Transverse colon (tissue), 4 donors: ENCODE data around the gene ACTG1. TPM values are rescaled to one million over a fixed set of nuclear protein-coding genes. Genes with fewer than 3 reads are reported as not detected.

Experiments used
- DNase-seq: peaks from one replicate; pipeline ENCODE4 v3.0.0-alpha.2; 2019
- H3K27ac ChIP-seq, 4 donors: fragments of 200-600 bp; sonication (generic); 2 replicates each; pipeline ENCODE4 v1.5.1; 2016 to 2018; ENCODE audit warnings: inconsistent platforms in 4 of 4
- H3K27me3 ChIP-seq: fragments of 200-600 bp; sonication (generic); 2 replicates; pipeline ENCODE4 v1.5.1; 2017; ENCODE audit warnings: inconsistent platforms
- H3K36me3 ChIP-seq, 4 donors: fragments of 200-600 bp; sonication (generic); 2 replicates each; pipeline ENCODE4 v1.5.1; 2017 to 2019; ENCODE audit warnings: inconsistent platforms in 4 of 4
- H3K4me1 ChIP-seq, 4 donors: fragments of 200-600 bp; sonication (generic); 2 replicates each; pipeline ENCODE4 v1.5.1; 2017 to 2020; ENCODE audit warnings: inconsistent platforms in 4 of 4
- H3K4me3 ChIP-seq, 4 donors: fragments of 200-600 bp; sonication (generic); 1 replicate in 1 of 4; 2 replicates in 3 of 4; pipeline versions ENCODE4 v1.5.1 to v1.6.1; 2017 to 2019; ENCODE audit warnings: inconsistent platforms in 4 of 4
- H3K9me3 ChIP-seq, 2 donors: fragments of 200-600 bp; sonication (generic); 2 replicates each; pipeline ENCODE4 v1.5.1; 2017 to 2019; ENCODE audit warnings: inconsistent platforms in 2 of 2
- EP300 ChIP-seq: sonication (generic); formaldehyde crosslinking; IDR thresholded peaks from one replicate; pipeline ENCODE4 v1.6.1; 2017; ENCODE audit warnings: antibody characterized with exemption, low read depth
- POLR2A ChIP-seq: fragments of 450-650 bp; IDR thresholded peaks from one replicate; pipeline ENCODE4 v1.6.1; 2016; ENCODE audit warnings: antibody characterized with exemption, mild to moderate bottlenecking, moderate library complexity
- POLR2AphosphoS5 ChIP-seq, 3 donors: sonication (generic); formaldehyde crosslinking; IDR thresholded peaks; one replicate each; pipeline ENCODE4 v1.6.1; 2016; ENCODE audit warnings: antibody characterized with exemption in 3 of 3
- WGBS, 2 donors: methylation state at CpG; one replicate each; pipeline ENCODE4 v1.1.5; 2018; ENCODE audit warnings: low coverage in 1 of 2; 5-methylcytosine and 5-hydroxymethylcytosine counted together
- in situ Hi-C, 4 donors: fragments of 200-750 bp; cut with MboI; loops; one replicate each; pipeline versions ENCODE4 v1.15.0 to v1.15.1; 2017; ENCODE audit warnings: low sequenced_read_pairs in 3 of 4, low pct_ligation_motif_present in 1 of 4, low pct_unique_long_range_greater_than_20kb in 1 of 4
- intact Hi-C: fragments of 100-400 bp; cut with DNase I; formaldehyde crosslinking; loops from one replicate; pipeline ENCODE4 v1.15.1; 2023; ENCODE audit warnings: low total_unique reads
- total RNA-seq, 4 donors: library from RNA; depleted of rRNA; stranded (reverse); fragments of >200 nt; gene quantifications; one replicate each; pipeline ENCODE4 v1.1.0, GENCODE V29; 2016
- TF ChIP-seq, protein P1 (sequence below), 5 experiments: fragments of 200-600 bp in 3 of 5; fragments of 450-650 bp in 2 of 5; sonication (generic) in 3 of 5; IDR thresholded peaks; 1 replicate in 2 of 5; 2 replicates in 3 of 5; pipeline ENCODE4 v1.5.1; 2016 to 2017; ENCODE audit warnings: antibody characterized with exemption in 5 of 5, inconsistent platforms in 3 of 5, mild to moderate bottlenecking in 2 of 5, moderate library complexity in 1 of 5

ACTG1 gene
- total RNA-seq, 4 donors from 2014 or later, result 2,099 to 4,882 (median 4,009) TPM

DNA sequence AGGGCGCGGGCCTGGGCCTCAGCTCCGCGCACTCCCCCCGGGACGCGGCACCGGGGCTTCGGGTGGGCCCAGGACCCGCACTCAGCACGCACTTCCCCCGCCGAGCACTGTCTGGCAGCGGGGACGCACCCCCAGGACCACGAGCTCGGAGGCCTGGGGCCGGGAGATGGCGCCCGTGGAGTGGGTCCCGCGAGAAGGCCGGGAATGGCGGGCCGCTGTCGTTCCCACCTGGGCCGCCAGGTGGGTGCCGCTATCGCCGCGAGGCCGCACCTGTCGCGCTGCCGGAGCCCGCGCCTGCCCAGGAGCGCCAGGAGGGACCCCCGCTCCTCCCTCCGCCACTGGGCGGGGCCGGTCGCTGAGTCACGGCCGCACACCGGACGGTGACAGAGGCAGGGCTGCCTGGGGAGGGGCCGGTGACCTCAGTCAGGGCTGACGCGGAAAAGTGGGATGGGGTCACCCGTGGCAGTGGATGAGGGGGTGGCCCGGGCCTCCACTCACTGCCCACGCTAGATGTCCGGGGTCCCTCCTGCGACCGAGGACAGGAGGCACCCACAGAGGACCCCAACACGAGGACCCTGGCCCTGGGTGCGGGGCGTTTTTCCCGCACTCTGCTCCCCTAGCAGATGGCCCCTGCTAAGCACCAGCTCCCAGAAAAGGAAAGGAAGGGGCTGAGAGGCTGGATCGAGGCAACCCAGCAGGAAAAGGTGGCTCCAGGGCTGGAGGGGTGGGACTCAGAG lies 6.9 kb upstream of the ACTG1 start:
- in situ Hi-C loops (no loop called here), intact Hi-C loops (no loop called here)
- H3K9me3 ChIP-seq, result no peaks in the 10 kb centered on the region
- peak overlapping the region; percentile 99 to 100 (median 100) for H3K27ac ChIP-seq
- DNase-seq, result peak; percentile 87
- H3K36me3 ChIP-seq, result no peaks in the 10 kb centered on the region
- H3K27me3 ChIP-seq, result peaks cover 19% of the 10 kb centered on the region
- H3K4me1 ChIP-seq, result peaks cover 43 to 57% (median 47%) of the 10 kb centered on the region in 4 donors
- 7% methylated on average over 26 of the region's 61 CpGs; no CpG with 5 or more reads in 1 of the 2 donors for WGBS, 2 donors
- no peak for TF ChIP-seq EP300
- TF ChIP-seq POLR2A, result peak; percentile 21
- TF ChIP-seq POLR2AphosphoS5 (IDR thresholded peaks at IDR 0.05), result peak in 2 of 3 donors; percentile 34 to 54
- TF ChIP-seq, protein P1, sequence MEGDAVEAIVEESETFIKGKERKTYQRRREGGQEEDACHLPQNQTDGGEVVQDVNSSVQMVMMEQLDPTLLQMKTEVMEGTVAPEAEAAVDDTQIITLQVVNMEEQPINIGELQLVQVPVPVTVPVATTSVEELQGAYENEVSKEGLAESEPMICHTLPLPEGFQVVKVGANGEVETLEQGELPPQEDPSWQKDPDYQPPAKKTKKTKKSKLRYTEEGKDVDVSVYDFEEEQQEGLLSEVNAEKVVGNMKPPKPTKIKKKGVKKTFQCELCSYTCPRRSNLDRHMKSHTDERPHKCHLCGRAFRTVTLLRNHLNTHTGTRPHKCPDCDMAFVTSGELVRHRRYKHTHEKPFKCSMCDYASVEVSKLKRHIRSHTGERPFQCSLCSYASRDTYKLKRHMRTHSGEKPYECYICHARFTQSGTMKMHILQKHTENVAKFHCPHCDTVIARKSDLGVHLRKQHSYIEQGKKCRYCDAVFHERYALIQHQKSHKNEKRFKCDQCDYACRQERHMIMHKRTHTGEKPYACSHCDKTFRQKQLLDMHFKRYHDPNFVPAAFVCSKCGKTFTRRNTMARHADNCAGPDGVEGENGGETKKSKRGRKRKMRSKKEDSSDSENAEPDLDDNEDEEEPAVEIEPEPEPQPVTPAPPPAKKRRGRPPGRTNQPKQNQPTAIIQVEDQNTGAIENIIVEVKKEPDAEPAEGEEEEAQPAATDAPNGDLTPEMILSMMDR (IDR thresholded peaks at IDR 0.05), result peak; percentile 60 to 95 (median 69)
- H3K4me3 ChIP-seq, result peak overlapping the region; percentile 41 to 60 (median 50)

DNA sequence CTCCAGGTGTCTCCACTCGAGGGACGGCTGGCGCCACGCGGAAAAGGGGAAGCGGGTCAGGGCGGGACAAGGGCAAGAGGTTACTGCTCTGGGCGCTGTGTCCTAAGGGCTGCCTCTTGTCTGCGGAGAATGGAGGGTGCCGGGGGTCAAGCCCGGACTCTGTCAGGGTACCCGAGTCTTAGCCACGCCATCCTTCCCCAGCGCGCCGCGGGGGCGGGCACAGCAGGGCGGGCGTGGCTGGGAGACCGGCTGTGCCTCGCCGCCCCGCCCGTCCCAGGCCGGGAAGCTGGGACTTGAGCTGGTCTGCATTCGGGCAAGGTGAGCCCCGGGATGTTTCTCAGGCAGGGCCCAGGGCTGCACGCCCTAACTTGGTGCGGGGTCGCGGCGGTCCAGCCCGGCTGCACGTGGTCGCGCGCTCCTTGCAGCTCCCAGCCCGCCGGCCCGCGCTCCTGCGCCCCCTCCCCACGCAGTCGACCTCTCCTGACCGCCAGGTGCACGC lies 6.2 kb upstream of the ACTG1 start:
- WGBS, 2 donors, result 3% methylated on average over 8 of the region's 47 CpGs; no CpG with 5 or more reads in 1 of the 2 donors
- peaks cover 13% of the 10 kb centered on the region for H3K27me3 ChIP-seq

DNA sequence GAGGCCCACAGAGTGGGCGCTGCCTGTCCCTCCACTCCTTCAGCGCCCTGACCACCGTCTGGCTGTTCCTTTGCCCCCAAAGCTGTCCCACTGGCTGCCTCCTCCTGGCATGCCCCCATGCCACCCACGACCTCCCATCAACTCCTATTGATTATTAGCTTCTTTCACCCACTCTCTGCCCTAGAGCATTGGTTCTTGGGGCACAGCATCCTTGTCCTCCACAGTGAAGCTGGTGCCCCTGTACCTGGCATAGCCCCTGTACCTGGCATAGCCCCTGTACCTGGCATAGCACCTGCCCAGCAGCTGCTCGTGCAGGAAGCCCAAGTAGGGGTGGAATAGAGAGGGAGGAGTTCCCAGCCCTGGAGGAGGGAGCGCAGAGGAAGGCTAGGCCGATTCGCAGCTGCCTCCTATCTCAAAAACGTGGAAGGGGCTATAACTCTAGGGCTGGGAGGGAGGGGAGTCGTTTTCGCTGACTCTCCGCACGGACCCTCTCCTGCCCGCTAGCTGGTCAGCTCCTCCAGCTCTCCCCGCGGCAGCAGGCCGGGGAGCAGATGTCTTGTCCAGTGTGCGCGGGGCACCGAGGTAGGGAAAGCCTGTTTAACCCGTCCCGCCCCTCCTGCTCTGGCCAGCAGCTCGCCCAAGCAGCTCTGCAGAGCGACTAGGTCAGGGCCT lies 5.7 kb upstream of the ACTG1 start:
- Histone ChIP-seq H3K27me3 (peaks cover 7% of the 10 kb centered on the region), H3K9me3 (no peaks in the 10 kb centered on the region), H3K4me3 (peak overlapping the region in 3 of 4 donors; percentile 46 to 60 (median 55)), H3K27ac (peak overlapping the region; percentile 99 to 100 (median 100)), H3K4me1 (peaks cover 43 to 53% (median 48%) of the 10 kb centered on the region in 4 donors), H3K36me3 (no peaks in the 10 kb centered on the region)
- in situ Hi-C loops, result no loop called here
- intact Hi-C loops, result no loop called here
- TF ChIP-seq EP300, result no peak
- TF ChIP-seq POLR2AphosphoS5 (IDR thresholded peaks at IDR 0.05), result no peak
- TF ChIP-seq, protein P1 (IDR thresholded peaks at IDR 0.05), result no peak
- TF ChIP-seq POLR2A, result no peak
- WGBS, 2 donors, result 17% methylated on average over 24 of the region's 24 CpGs; no CpG with 5 or more reads in 1 of the 2 donors
- peak; percentile 33 for DNase-seq

More for the DNA sequence above, 6.2 kb upstream of the ACTG1 start:
- Histone ChIP-seq H3K4me3 (peak overlapping the region; percentile 41 to 60 (median 50)), H3K27ac (peak overlapping the region; percentile 99 to 100 (median 100)), H3K9me3 (no peaks in the 10 kb centered on the region), H3K36me3 (no peaks in the 10 kb centered on the region), H3K4me1 (peaks cover 43 to 56% (median 50%) of the 10 kb centered on the region in 4 donors)
- intact Hi-C loops, result no loop called here
- in situ Hi-C loops, result no loop called here
- no peak for TF ChIP-seq EP300
- peak; percentile 24 to 63 (median 60) for TF ChIP-seq POLR2AphosphoS5 (IDR thresholded peaks at IDR 0.05)
- TF ChIP-seq POLR2A, result peak; percentile 58
- peak; percentile 78 for DNase-seq

DNA sequence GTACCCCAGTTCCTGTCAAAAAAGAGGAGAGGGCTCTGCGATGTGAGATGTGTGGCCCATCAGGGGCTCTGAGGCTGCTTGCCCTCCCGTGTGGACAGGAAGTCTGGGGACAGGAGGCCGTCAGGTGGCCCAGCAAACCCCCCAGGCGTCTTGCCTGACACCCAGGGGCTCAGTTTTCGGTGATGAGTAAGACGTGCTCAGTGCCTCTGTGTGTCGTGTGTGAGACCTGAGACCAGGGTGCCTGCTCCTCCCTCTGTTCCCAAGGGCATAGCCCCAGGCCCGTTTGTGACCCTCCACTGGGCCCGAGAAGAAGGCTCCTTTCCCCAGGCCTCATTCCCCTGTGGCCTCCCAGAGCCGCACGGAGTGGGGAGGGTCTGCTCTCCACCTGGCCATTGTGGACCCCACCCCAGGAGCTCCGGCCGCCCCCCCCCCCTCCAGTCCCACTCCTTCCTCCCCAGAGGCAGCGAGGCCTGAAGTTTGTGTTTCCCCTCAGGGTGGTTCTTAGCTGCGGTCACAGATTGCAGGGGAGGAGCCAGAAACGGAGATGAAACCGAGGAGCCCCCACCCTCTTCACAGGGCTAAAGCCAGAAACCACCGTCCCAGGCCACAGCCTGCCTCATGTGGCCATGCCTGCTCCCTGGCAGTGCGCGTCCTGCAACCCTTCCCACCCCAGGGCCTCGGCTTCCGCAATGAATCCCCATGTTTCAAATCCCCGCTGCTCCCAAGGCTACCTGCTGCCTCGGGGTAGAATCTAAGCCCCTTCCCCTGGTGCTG lies 4.9 kb upstream of the ACTG1 start:
- no peaks in the 10 kb centered on the region for H3K36me3 ChIP-seq

More for the DNA sequence above, 4.9 kb upstream of the ACTG1 start:
- Histone ChIP-seq H3K4me1 (peaks cover 43 to 53% (median 48%) of the 10 kb centered on the region in 4 donors), H3K4me3 (peak overlapping the region in 2 of 4 donors; percentile 82 to 87), H3K27ac (peak overlapping the region; percentile 99 to 100 (median 100)), H3K27me3 (peaks cover 1% of the 10 kb centered on the region), H3K9me3 (no peaks in the 10 kb centered on the region)
- peak; percentile 67 for DNase-seq
- in situ Hi-C loops (no loop called here), intact Hi-C loops (no loop called here)
- WGBS, 2 donors, result 58 to 80% methylated on average over 3 to 22 of the region's 24 CpGs
- TF ChIP-seq EP300, result no peak
- TF ChIP-seq, protein P1 (IDR thresholded peaks at IDR 0.05), result no peak
- TF ChIP-seq POLR2AphosphoS5 (IDR thresholded peaks at IDR 0.05), result no peak
- TF ChIP-seq POLR2A, result no peak
